Tibial nerve (tissue), 4 donors: ENCODE measurements around the gene DCX. TPM values are rescaled to one million over a fixed set of nuclear protein-coding genes. Genes with fewer than 3 reads are reported as not detected.

ENCODE experiments used
- DNase-seq, 2 donors: peaks; one replicate each; pipeline ENCODE4 v3.0.0-alpha.2; 2019; ENCODE audit warnings: low spot score in 2 of 2
- H3K27ac ChIP-seq, 4 donors: fragments of 200-600 bp; sonication (generic) in 3 of 4; one replicate each; pipeline ENCODE4 v1.5.1; 2017 to 2019; ENCODE audit warnings: mild to moderate bottlenecking in 1 of 4
- H3K27me3 ChIP-seq, 2 donors: fragments of 200-600 bp; sonication (generic) in 1 of 2; one replicate each; pipeline versions ENCODE4 v1.5.1 to v1.6.0; 2017 to 2019
- H3K36me3 ChIP-seq, 3 donors: fragments of 200-600 bp; sonication (generic); one replicate each; pipeline ENCODE4 v1.5.1; 2018 to 2019
- H3K4me1 ChIP-seq, 4 donors: fragments of 200-600 bp; sonication (generic) in 3 of 4; one replicate each; pipeline ENCODE4 v1.5.1; 2017 to 2019
- H3K4me3 ChIP-seq, 4 donors: fragments of 200-600 bp; sonication (generic) in 3 of 4; one replicate each; pipeline ENCODE4 v1.5.1; 2017 to 2019; ENCODE audit warnings: mild to moderate bottlenecking in 1 of 4, moderate library complexity in 1 of 4
- H3K9me3 ChIP-seq, 4 donors: fragments of 200-600 bp; sonication (generic) in 3 of 4; one replicate each; pipeline ENCODE4 v1.5.1; 2017 to 2019
- CTCF ChIP-seq, 5 experiments: fragments of 200-600 bp in 3 of 5; fragments of 450-650 bp in 2 of 5; sonication (generic) in 3 of 5; IDR thresholded peaks; one replicate each; pipeline ENCODE4 v1.5.1; 2016 to 2019; ENCODE audit warnings: antibody characterized with exemption in 5 of 5, mild to moderate bottlenecking in 3 of 5, moderate library complexity in 2 of 5
- EP300 ChIP-seq, 2 donors: sonication (generic); formaldehyde crosslinking; IDR thresholded peaks; one replicate each; pipeline ENCODE4 v1.6.1; 2017; ENCODE audit warnings: antibody characterized with exemption in 2 of 2, mild to moderate bottlenecking in 1 of 2
- POLR2A ChIP-seq, 2 donors: fragments of 450-650 bp; IDR thresholded peaks; one replicate each; pipeline ENCODE4 v1.6.1; 2017; ENCODE audit warnings: antibody characterized with exemption in 2 of 2, mild to moderate bottlenecking in 2 of 2, moderate library complexity in 2 of 2
- WGBS, 2 donors: methylation state at CpG; one replicate each; pipeline ENCODE4 v1.1.5; 2018; 5-methylcytosine and 5-hydroxymethylcytosine counted together
- total RNA-seq, 4 donors: library from RNA; depleted of rRNA; stranded (reverse); fragments of >200 nt; gene quantifications; one replicate each; pipeline ENCODE4 v1.1.0, GENCODE V29; 2016

The DCX gene
- total RNA-seq, 4 donors from 2014 or later, result 0.22 TPM; not detected in 3

DNA sequence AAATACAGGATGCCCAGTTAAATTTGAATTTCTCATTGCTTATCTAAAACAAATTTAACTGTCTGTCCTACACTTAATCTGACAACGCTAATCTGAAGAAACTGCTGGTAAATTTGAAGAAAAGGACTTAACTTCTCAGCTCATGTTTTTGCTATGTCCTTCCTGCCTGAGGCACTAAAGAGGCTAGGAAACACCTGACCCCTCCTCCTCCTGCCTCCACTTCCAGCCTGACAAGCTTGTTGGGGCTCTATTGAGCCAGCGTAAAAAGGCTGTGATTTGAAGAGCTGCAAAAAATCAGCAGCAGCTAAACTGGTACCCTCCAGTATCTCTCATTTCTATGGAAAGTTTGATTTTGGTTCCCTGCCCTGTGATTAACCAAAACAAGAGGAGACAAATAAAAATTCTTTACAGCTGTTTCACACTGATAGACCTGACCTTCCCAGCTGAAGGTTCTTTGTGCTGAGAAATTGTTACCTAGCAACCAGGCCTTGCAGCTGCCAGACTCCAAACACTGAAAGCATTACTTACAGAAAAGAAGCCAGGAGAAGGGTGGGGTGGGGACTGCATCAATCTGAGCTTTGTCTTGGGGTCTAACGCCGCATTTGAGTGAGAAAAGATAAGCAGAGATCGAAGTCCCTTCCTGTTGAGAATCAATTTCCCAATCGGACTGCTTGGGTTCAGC, 35.0 kb downstream of the DCX start:
- no peak for DNase-seq
- Histone ChIP-seq H3K4me1 (no peaks in the 10 kb centered on the region), H3K9me3 (no peaks in the 10 kb centered on the region), H3K27ac (no peak overlapping the region), H3K4me3 (no peak overlapping the region), H3K27me3 (peaks cover 0 to 25% of the 10 kb centered on the region in 2 donors), H3K36me3 (no peaks in the 10 kb centered on the region)
- TF ChIP-seq POLR2A (IDR thresholded peaks at IDR 0.05) (no peak), CTCF (IDR thresholded peaks at IDR 0.05) (no peak), EP300 (IDR thresholded peaks at IDR 0.05) (no peak)
- WGBS, 2 donors, result 25 to 44% methylated on average over 6 of the region's 6 CpGs

- Histone ChIP-seq H3K27ac (no peak overlapping the region), H3K9me3 (no peaks in the 10 kb centered on the region), H3K36me3 (no peaks in the 10 kb centered on the region), H3K4me1 (no peaks in the 10 kb centered on the region), H3K4me3 (no peak overlapping the region), H3K27me3 (peaks cover 0 to 27% of the 10 kb centered on the region in 2 donors)
- TF ChIP-seq POLR2A (IDR thresholded peaks at IDR 0.05), result no peak
- no peak for TF ChIP-seq CTCF (IDR thresholded peaks at IDR 0.05)
- TF ChIP-seq EP300 (IDR thresholded peaks at IDR 0.05), result no peak
- 26 to 53% methylated on average over 3 of the region's 3 CpGs for WGBS, 2 donors
- DNase-seq, result no peak
These were observed 35.5 kb downstream of the DCX start for GRCh38 chrX:111376486-111376885.

- peaks cover 0 to 27% of the 10 kb centered on the region in 2 donors for H3K27me3 ChIP-seq
- H3K9me3 ChIP-seq, result no peaks in the 10 kb centered on the region
- H3K36me3 ChIP-seq, result no peaks in the 10 kb centered on the region
- H3K4me3 ChIP-seq, result no peak overlapping the region
- H3K4me1 ChIP-seq, result no peaks in the 10 kb centered on the region
- no peak for DNase-seq
- H3K27ac ChIP-seq, result no peak overlapping the region
- WGBS, 2 donors, result 27 to 31% methylated on average over 2 of the region's 2 CpGs
- TF ChIP-seq EP300 (IDR thresholded peaks at IDR 0.05), result no peak
- TF ChIP-seq CTCF (IDR thresholded peaks at IDR 0.05), result no peak
- TF ChIP-seq POLR2A (IDR thresholded peaks at IDR 0.05), result no peak
These were observed 36.2 kb downstream of the DCX start for GRCh38 chrX:111375747-111376146.

DNA sequence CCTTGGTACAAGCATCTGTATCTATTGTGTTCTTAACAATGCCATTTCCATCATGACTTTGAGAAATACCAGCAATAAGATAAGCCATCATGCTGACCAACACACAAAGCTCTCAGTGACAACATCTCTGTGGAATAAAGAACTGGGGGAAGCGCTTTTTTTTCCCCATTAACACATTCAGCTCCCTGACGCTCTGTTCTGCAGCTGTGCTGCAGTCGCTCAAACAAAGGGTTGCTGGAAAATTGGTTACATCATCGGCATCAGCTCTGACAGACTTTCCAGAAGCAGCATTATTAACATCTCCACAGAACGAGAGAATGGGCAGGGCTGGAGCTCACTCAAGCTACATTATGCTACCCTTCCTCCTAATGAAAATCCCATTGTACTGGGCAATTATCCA, 39.9 kb downstream of the DCX start:
- Histone ChIP-seq H3K4me1 (no peaks in the 10 kb centered on the region), H3K27ac (no peak overlapping the region), H3K9me3 (no peaks in the 10 kb centered on the region), H3K27me3 (peaks cover 0 to 29% of the 10 kb centered on the region in 2 donors), H3K36me3 (no peaks in the 10 kb centered on the region), H3K4me3 (no peak overlapping the region)
- 38 to 44% methylated on average over 5 of the region's 5 CpGs for WGBS, 2 donors
- TF ChIP-seq CTCF (IDR thresholded peaks at IDR 0.05) (no peak), POLR2A (IDR thresholded peaks at IDR 0.05) (no peak), EP300 (IDR thresholded peaks at IDR 0.05) (no peak)
- no peak for DNase-seq

- Histone ChIP-seq H3K27ac (no peak overlapping the region), H3K4me3 (no peak overlapping the region), H3K27me3 (peaks cover 0 to 24% of the 10 kb centered on the region in 2 donors), H3K4me1 (no peaks in the 10 kb centered on the region), H3K36me3 (no peaks in the 10 kb centered on the region), H3K9me3 (no peaks in the 10 kb centered on the region)
- no peak for DNase-seq
- 83 to 85% methylated on average over 2 of the region's 2 CpGs for WGBS, 2 donors
- TF ChIP-seq EP300 (IDR thresholded peaks at IDR 0.05), result no peak
- no peak for TF ChIP-seq POLR2A (IDR thresholded peaks at IDR 0.05)
- TF ChIP-seq CTCF (IDR thresholded peaks at IDR 0.05), result no peak
These were observed 46.1 kb downstream of the DCX start for GRCh38 chrX:111365770-111366325.
